Smooth muscle cell of the brain vasculature (primary cell): Measurements from ENCODE around the gene OSTM1.

Experiments used
- DNase-seq: peaks from one replicate; pipeline ENCODE4 v3.0.0-alpha.2; 2012; ENCODE audit warnings: low read depth, low spot score

Gene OSTM1

DNA sequence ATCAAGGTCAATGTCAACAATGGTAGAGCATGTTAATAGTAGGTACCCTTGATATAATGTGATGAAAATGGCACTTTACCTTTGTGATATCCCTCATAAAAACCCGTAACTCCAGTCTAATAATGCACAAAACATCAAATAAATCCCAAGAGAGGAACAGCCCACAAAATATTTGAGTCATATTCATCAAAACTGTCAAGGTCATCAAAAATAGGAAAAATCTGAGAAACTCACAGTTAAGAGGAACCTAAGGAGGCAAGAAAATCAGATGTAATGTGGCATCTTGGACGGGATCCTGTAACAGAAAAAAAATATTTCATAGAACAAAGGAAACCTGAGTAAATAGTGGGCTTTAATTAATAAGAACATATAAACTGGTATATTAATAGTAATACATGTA, 25.5 kb upstream of the OSTM1 start:
- no peak for DNase-seq

DNA sequence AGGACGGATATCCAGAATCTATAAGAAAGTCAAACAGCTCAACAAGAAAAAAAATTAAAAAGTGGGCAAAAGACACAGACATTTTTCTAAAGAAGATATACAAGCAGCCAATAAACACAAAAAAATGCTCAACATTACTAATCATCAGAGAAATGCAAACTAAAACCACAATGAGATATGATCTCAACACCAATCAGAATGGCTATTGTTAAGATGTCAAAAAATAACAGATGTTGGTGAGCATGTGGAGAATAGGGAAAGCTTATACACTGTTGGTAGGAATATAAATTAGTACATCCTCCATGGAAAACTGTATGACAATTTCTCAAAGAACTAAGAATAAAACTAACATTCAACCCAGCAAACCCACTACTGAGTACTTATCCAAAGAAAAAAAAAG, 23.3 kb upstream of the OSTM1 start:
- no peak for DNase-seq

DNA sequence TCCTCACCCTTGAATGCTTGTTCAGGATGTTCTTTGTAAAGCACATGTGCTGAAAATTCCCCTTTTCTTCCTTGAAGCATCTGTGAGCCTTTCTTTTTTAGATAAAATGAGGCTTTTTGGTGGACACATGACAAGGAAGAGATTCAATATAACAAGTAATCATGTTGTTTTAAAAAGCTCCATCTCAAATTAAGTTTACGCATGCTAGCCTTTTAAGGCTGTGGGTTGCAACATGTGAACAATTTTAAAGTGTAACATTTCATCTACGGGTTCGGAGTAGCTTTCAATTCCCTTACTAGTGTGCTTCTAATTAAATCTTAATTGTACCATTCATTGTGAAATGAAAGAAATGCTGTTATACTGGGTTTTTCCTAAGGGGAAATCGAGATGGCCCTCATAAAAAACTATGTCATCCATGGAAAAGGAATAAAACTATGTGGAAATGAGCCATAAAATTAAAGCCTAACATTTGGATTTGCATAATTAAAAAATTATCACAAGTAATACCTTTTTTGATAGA, 19.3 kb upstream of the OSTM1 start:
- DNase-seq = no peak

DNA sequence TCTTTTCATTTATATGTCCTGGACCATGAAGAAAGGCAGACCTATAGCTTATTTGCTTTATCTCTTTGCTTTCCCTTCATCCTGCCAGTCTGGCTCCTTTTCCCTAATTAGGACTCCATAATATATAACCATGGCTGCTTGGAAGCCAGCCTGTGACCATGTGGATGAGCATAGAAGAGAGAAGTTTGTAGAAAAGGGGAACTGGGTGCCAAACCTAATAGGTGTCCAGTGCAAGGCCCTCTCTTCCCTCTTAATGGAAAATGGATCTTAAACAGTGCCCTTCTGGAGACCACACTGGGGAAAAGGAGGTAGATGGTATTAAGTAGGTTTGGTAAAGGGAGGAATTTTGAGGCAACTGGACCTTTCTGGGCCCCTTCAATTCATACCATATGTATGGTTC, 16.7 kb upstream of the OSTM1 start:
- no peak for DNase-seq

DNA sequence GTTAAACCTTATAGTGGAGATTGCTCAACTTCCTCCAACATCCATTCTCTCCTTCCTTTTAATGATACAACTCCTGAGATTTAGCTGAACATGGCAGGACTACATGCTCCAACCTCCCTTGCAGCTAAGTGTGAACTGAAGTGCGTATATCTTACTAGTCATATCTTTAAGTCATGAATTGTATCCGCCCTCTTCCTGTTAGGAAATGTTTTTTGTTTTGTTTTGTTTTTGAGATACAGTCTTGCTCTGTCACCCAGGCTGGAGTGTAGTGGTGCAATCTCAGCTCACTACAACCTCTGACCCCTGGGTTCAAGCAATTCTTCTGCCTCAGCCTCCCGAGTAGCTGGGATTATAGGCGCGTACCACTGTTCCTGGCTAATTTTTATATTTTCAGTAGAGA, 8.8 kb upstream of the OSTM1 start:
- no peak for DNase-seq

DNA sequence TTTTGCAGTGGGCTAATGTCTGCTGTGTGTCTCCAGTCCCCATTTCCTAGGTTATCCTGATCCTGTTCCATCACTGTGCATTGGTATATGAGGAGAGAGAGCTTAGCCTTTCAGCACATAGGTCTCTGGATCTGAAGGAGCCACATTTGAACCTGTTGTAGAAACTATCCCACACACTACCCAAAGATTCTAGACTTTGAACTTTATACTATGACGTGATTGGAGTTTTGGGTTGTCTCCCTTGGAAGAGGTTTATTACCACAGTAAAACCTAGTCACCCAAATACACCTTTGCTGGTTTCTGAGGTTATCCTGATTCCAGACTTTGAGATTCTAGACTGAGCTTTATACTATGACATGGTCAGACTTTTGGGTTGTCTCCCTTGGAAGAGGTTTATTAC, 8.0 kb upstream of the OSTM1 start:
- DNase-seq = no peak

DNA sequence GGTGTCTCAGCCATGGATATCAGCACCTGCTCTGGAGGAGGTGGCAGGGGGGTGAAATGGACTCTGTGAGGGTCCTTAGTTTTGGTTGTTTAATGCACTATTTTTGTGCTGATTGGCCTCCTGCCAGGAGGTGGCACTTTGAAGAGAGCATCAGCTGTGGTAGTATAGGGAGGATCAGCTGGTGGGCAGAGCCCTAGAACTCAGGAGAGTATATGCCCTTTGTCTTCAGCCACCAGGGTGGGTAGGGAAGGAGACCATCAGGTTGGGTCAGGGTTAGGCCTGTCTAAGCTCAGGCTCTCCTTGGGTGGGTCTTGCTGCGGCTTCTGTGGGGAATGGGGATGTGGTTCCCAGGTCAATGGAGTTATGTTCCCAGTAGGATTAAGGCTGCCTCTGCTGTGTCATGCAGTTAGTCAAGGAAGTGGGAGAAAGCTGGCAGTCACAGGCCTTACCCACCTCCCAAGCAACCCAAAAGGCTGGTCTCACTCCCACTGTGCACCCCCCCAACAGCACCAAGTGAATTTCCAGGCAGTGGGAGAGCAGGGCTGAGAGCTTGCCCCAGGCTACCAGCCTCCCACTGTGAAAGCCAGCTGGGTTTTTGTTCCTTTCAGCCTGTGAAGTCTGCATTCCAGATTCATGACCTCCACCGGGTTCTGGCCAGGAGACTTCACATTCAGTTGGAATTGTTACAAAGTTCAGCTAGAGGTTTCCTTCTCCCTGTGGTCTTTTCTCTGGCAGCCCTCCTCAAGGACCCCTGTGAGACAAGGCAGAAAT, 5.7 kb upstream of the OSTM1 start:
- DNase-seq = peak; percentile 73

DNA sequence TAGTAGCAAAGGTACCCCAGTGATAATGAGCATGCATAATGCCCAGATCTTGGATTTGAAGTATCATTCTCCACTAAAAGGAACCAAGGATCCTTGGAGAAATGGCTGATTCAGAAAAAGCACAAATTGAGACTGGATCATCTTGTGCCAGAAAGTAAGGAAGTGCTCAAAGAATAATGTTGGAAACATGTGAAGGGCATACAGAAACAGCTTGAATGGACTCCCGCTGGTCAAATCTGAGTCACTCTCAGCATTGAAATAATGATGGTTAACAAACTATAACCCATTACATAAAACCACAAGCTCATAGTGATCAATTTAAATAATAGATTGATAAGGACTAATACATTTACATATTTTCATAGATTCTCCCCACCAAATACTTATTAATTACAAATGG, 3.6 kb upstream of the OSTM1 start:
- no peak for DNase-seq

DNA sequence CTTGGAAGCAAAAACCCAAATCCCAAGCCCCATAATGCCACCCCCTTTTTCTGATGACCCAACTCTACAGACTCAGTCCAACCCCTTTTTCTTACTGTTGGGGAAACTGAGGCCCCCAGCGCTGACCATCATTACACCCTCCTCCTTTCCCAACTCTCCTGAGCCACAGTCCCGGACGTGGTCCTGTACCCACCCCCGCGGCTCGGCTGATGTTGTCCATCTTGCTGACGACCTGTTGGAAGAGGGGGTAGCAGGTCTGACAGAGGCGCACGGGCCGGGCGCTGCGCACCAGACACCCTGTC, 533 bp downstream of the OSTM1 start:
- no peak for DNase-seq

DNA sequence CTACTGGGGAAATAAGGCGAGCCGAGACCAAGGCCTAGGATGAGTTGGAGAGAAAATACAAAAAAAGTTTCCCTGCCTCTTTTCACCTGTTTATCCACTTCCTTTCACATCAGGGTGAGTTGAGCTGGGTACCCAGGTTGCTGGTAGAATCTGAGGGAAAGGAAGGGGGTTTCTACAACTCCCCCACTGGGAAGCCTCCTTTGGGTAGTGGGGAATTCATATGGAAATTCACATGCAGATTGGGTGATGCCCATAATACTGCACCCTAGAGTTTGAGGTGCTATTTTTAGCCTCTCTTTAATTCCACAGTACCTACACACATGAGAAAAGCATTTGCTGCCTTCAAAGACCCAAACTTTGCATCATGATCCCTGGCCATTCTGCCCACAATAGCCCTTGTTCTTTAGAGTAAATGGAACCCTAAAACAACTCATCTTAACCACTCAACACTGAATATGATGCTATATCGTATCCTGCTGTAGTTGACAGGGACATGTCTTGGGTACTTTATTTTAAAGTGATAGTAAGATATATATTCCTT, 2.7 kb downstream of the OSTM1 start:
- DNase-seq = no peak

DNA sequence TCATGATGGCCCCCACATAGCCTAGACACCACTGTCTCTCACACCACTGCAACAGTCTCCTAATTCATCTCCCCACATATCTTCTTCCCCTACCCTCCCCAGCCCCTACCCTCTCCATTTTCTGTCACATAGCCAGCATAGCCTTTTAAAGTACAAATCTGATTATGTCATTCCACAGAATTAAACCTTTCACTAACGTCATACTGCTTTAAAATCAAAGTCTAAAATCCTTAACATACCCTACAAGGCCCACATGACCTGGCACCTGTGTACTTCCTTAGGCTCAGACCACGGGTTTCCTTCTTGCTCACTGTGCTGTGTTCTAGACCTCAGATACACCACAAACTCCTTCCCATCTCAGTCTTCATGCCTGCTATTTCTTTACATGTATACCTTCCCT, 5.9 kb downstream of the OSTM1 start:
- DNase-seq = no peak

DNA sequence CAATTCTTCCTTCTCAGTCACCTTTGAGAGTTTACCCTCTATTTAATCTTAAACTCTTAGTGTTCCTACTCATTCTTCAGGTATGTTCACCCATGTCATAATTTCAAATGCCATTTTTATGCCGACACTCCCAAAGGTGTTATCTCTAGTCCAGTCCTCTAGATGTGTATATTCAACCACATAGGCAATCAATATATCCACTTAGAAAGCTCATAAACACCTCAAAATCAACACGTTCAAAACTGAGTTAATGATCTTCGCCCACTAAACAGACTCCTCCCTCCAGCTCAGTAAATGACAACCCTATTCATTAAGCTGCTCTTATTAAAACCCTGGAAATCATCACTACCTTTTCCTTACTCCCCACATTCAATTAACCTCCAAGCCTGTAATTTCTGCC, 6.4 kb downstream of the OSTM1 start:
- DNase-seq = no peak

DNA sequence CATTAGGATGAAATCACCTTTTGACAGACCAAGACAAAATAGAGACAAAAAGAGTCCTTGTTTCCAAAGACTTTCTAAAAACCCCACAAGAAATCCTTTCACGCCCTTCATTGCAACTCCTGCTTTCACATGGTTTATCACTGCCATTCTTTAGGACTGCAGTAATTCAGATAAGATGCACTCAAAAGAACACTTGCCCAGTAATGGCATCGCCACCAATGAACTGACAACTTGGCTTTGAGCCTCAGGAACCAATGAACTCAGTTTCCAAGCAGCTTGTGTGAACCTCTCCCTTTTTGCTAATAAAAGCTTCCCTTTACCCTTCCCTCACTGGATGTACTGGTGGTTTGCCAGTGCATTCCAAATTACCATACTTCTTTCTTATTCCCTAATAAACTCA, 21.8 kb downstream of the OSTM1 start:
- DNase-seq = no peak

DNA sequence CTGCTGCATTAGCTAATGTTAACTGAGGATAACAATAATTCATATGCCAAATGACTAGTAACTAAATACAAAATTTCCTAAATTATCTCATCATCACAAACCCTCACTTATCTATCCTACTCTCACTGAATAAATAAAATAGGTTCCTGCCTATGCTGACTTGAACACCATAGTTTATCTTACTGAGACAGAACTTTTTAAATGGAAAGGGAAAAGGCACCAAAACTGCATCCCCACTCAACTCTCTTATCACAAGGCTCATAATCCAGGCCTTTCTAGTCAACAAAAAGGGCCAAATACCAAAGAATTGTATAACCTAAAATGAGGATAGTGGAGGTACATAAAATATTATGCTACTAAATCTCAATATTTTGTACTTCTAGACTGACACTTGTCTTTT, 23.1 kb downstream of the OSTM1 start:
- DNase-seq = no peak

DNA sequence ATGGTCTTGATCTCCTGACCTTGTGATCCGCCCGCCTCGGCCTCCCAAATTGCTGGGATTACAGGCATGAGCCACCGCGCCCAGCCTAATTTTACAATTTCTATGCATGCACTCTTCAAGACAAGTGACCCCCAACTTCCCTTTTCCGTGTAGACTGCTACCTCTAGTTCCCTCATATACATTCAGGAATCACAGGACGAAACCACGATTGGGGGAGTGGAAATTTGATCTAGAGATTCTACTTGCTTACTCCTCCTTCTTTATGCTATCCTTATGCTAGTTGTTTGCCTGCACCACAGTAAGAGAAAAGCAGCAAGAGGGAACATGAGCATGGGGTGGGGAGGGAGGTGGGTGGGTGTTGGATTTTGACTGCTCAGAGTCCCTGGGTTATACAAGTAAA, 34.9 kb downstream of the OSTM1 start:
- no peak for DNase-seq

DNA sequence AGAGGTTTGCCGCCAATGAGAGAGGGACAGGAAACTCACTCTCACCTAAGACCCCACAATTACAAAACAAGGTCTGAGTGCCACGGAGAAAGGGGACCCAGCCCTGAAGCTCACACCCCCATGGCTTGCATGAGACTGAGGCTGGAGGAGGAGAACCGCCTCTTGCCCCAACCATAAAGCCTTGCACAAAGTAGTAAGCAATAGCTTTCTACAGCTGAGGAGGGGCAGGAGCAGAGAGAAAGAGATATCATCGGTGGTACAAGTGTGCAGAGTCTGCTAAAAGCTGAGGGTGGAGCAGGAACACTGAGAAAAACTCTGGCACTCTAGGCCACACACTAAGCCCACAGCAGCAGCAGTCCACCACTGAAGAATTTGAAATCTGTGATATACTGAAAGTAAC, 37.7 kb downstream of the OSTM1 start:
- no peak for DNase-seq

DNA sequence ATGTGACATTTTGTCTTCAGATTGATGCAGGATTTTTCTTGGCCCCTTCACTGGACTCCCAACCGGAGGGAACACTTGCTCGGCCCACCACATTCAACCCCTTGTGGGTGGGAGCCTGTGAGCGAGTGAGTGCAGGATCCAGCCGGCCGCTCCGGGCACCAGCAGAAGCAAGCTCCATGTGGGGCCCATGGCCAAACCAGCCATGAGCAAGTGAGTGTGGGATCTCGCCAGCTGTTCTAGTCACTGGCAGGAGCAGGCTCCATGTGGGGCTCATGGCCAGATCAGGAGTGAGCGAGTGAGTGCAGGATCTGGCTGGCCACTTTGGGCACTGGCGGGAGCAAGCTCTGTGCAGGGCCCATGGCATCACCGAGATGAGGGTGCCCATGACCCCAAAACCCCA, 42.6 kb downstream of the OSTM1 start:
- DNase-seq = no peak

DNA sequence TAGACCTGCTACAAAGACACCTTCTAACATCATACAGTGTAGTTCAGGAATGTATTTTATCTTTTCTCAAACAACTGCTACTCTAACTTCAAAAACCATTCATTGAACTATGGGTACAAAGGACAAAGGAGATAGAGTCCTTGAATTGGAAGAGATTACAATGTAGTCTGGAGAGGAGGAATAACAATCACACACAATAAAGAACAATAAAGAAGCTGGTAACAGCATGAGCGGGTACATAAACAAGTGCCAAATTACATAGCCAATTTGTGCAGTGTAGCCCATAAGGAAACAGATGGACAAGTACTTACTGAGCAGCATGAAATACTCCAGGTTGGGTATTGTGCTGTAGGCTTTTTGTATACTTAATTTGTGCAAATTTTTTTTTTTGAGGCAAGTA, 44.3 kb downstream of the OSTM1 start:
- DNase-seq = no peak

DNA sequence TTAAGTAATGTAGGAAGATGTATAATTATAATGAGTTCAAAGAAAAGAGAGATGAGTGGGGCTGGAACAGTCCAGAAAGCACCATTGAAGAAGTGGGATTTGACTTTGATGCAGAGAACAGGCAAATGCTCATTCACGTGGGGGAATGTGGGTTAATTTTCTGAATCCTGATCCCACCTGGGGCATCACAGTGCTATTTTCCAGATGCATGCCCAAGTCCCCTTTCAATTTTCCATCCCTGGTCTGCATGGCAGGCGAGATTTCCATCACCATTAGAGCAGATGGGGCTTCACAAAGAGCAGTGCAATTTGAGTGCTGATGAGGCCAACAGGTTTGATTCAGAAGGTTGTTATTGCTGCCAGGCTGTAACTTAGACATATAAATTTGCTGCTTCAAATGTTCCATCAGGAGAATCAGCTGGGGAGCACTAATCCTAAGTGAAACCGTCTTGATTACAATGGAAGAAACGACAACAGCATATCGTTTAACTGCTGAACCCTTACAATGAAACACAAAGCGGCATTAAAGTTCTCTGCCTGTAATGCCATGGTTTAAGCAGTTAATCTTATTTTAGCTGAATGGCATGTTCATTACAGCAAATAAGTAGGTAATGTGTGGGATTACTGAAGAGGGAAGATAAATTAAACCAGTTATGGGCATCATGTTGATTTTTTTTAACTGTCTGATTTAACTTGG, 45.2 kb downstream of the OSTM1 start:
- DNase-seq = no peak

DNA sequence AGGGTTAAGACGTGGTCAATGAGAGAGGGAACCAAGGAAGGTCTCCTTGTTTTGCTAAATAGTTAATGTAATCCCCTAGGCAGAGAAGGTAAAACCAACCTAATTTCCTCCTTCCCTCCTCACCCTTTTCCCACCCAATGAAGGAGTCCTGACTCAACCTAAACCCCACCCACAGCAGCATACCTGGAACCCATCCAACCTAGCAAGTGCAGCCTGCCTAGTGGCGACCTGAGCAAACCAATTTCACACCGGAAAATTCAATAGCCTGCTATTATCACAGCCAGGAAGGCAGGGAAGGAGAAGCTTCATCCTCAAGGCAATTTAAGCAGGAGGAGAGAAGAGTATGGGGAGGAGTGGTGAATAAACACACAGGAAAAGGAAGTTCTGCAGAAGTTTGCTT, 46.9 kb downstream of the OSTM1 start:
- DNase-seq = no peak

DNA sequence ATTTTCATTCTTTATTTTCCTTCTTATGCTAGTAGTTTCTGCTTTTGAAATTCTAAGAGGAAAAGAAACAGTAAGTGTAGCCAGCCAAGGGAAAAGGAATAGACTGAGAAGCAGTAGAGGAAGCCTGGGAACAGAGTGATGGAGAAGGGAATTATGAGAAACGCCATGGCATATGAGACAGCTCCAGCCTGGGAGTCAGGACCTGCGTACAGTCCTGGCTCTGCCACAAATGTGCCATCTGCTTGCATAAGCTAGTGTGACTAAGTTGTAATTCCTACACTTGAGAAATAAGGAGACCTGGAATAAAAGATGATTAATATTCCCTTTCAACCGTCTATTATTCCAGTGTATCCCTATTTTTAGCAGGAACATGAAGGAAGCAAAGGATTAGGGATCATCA, 47.5 kb downstream of the OSTM1 start:
- no peak for DNase-seq

DNA sequence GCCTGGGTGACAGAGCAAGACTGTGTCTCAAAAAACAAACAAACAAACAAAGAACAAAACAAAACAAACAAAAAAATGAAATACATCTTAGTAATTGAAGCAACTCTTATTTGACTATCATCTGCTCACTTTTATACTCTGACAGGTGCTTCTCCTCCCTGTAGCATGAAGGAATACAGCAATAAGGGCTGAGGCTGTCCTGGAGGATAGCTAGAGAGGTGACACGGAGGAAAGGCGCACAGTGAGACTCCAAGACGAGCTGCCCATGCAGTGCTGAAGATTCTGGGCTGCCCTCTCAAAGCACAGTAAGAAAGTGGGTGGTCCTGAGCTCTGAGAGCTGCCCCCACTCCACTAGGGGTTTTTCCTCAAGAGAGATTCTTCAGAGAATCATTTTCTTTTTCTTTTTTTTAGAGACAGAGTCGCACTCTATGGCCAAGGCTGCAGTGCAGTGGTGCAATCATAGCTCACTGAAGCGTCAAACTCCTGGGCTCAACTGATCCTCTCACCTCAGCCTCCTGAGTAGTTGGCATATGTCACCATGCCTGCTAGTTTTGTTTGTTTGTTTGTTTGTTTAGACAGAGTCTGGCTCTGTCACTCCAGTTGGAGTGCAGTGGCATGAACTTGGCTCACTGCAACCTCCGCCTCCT, 50.0 kb downstream of the OSTM1 start:
- DNase-seq = no peak
